ENCODE measurements around the gene TULP4. TPM values are rescaled to one million over a fixed set of nuclear protein-coding genes. Genes with fewer than 3 reads are reported as not detected.
"Not testable (repeated sequence)": the region's sequence is repeated elsewhere in the genome, so short reads cannot be mapped to it uniquely, and the experiment has no call there.

The TULP4 gene
- total and polyA plus RNA-seq, 8 donors, result 18.6 to 86.8 (median 21.7) TPM

GRCh38 chr6:158468666-158469065 lies 156.4 kb downstream of the TULP4 start:
- H3K27me3 ChIP-seq, result no peaks in the 10 kb centered on the region
- H3K4me1 ChIP-seq, result no peaks in the 10 kb centered on the region
- H3K27ac ChIP-seq, result no peak overlapping the region
- no peaks in the 10 kb centered on the region for H3K9me3 ChIP-seq
- DNase-seq, result no peak
- no peaks in the 10 kb centered on the region for H3K36me3 ChIP-seq
- TF ChIP-seq CTCF (IDR thresholded peaks at IDR 0.05), result no peak
- no peak for ATAC-seq
- H3K4me3 ChIP-seq, result no peak overlapping the region
- intact Hi-C loops (cut with DNase I), result no loop called here

- H3K36me3 ChIP-seq; H3K27me3 ChIP-seq; H3K4me3 ChIP-seq; H3K27ac ChIP-seq; ATAC-seq; intact Hi-C loops (cut with DNase I); H3K4me1 ChIP-seq; H3K9me3 ChIP-seq: not testable (repeated sequence)
- DNase-seq, result peak in 1 of 4 donors; percentile 53
Observed at GRCh38 chr6:158470023-158470422, 157.8 kb downstream of the TULP4 start.

DNA sequence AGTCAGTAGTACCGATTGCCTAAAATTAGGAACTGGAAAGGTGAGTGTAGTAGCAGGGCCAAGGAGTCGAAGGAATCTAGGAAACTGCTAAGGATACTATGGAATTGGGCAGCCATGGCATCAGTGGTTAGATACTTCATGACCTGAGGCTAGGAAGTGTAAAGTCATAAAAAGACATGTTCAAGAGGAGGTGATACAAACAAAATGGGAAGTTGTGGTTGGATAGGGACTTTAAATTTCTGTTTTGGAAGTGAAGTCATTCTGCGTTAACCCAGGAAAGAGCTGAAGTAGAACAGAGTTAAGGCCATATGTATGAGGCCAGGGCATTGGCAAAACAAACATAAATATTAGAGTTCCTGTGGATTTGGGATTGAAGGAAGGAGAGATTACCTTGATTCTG lies 159.1 kb downstream of the TULP4 start:
- intact Hi-C loops (cut with DNase I), result no loop called here
- no peaks in the 10 kb centered on the region for H3K27me3 ChIP-seq
- H3K27ac ChIP-seq, result no peak overlapping the region
- DNase-seq (no peak), ATAC-seq (no peak)
- H3K4me1 ChIP-seq, result no peaks in the 10 kb centered on the region
- TF ChIP-seq CTCF (IDR thresholded peaks at IDR 0.05), result no peak
- H3K9me3 ChIP-seq, result no peaks in the 10 kb centered on the region
- peaks cover 0 to 1% of the 10 kb centered on the region in 2 donors for H3K36me3 ChIP-seq
- no peak overlapping the region for H3K4me3 ChIP-seq

DNA sequence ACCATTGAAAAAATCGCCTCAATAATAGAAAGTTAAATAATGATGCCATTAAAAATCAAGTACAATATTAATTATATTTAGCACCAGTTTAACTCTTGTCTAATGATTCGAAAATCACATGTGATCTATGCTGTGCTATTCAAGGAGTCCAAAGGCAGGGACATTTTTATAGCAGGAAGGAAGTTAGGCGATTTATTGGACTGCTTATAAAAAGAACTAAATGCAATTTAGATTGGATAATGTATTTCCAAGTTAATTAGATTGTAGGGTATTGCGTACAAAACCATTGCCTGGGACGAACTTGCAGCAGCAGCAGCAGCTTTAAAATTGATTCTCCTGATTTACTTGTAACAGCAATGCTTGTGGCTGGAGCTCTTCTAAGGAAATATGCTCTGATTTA lies 160.2 kb downstream of the TULP4 start:
- no peak for ATAC-seq
- DNase-seq, result no peak
- H3K36me3 ChIP-seq, result peaks cover 0 to 5% of the 10 kb centered on the region in 2 donors
- intact Hi-C loops (cut with DNase I), result no loop called here
- no peaks in the 10 kb centered on the region for H3K4me1 ChIP-seq
- no peaks in the 10 kb centered on the region for H3K27me3 ChIP-seq
- H3K27ac ChIP-seq, result no peak overlapping the region
- H3K9me3 ChIP-seq, result no peaks in the 10 kb centered on the region
- no peak overlapping the region for H3K4me3 ChIP-seq
- no peak for TF ChIP-seq CTCF (IDR thresholded peaks at IDR 0.05)

- Histone ChIP-seq H3K9me3 (no peaks in the 10 kb centered on the region), H3K27me3 (no peaks in the 10 kb centered on the region), H3K4me3 (no peak overlapping the region), H3K4me1 (no peaks in the 10 kb centered on the region), H3K27ac (no peak overlapping the region), H3K36me3 (peaks cover 0 to 17% of the 10 kb centered on the region in 2 donors)
- ATAC-seq (no peak), DNase-seq (peak in 1 of 4 donors; percentile 2)
- TF ChIP-seq CTCF (IDR thresholded peaks at IDR 0.05), result no peak
- intact Hi-C loops (cut with DNase I), result no loop called here
Observed at GRCh38 chr6:158474961-158475343, 162.7 kb downstream of the TULP4 start.
